Measurements from ENCODE around the gene VSTM5. TPM values are rescaled to one million over a fixed set of nuclear protein-coding genes. Genes with fewer than 3 reads are reported as not detected.
"Not testable (repeated sequence)": the region's sequence is repeated elsewhere in the genome, so short reads cannot be mapped to it uniquely, and the experiment has no call there.

The VSTM5 gene
- total RNA-seq, 1 experiment from 2014 or later, result 0.35 TPM

GRCh38 chr11:93869830-93870229 lies 19.4 kb upstream of the VSTM5 start (continued):
- TF ChIP-seq ZNF138 (CRISPR knock-in tag; conservative IDR thresholded peaks at IDR 0.05) (no peak), ATF6 (CRISPR knock-in tag; IDR thresholded peaks at IDR 0.05) (no peak), NR3C1 (CRISPR knock-in tag; conservative IDR thresholded peaks at IDR 0.05; ENCODE audit: low read depth) (no peak), SP1 (CRISPR knock-in tag; conservative IDR thresholded peaks at IDR 0.05) (no peak), MXD4 (CRISPR knock-in tag; IDR thresholded peaks at IDR 0.05; ENCODE audit: borderline replicate concordance) (no peak), USF1 (CRISPR knock-in tag; IDR thresholded peaks at IDR 0.05) (no peak), ERG (CRISPR knock-in tag; IDR thresholded peaks at IDR 0.05) (no peak), RORB (CRISPR knock-in tag; IDR thresholded peaks at IDR 0.05) (no peak), SOX15 (CRISPR knock-in tag; IDR thresholded peaks at IDR 0.05) (no peak)

GRCh38 chr11:93868404-93868803 lies 18.0 kb upstream of the VSTM5 start:
- H3K4me1 Mint-ChIP-seq; DNase-seq (ENCODE audit: low spot score); POLR2A ChIA-PET; H3K27me3 Mint-ChIP-seq (ENCODE audit: low read depth); H3K4me3 Mint-ChIP-seq; H3K27ac Mint-ChIP-seq; ATAC-seq: not testable (repeated sequence)
- peaks cover 14% of the 10 kb centered on the region for H3K36me3 Mint-ChIP-seq
- TF ChIP-seq, protein P1, sequence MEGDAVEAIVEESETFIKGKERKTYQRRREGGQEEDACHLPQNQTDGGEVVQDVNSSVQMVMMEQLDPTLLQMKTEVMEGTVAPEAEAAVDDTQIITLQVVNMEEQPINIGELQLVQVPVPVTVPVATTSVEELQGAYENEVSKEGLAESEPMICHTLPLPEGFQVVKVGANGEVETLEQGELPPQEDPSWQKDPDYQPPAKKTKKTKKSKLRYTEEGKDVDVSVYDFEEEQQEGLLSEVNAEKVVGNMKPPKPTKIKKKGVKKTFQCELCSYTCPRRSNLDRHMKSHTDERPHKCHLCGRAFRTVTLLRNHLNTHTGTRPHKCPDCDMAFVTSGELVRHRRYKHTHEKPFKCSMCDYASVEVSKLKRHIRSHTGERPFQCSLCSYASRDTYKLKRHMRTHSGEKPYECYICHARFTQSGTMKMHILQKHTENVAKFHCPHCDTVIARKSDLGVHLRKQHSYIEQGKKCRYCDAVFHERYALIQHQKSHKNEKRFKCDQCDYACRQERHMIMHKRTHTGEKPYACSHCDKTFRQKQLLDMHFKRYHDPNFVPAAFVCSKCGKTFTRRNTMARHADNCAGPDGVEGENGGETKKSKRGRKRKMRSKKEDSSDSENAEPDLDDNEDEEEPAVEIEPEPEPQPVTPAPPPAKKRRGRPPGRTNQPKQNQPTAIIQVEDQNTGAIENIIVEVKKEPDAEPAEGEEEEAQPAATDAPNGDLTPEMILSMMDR (IDR thresholded peaks at IDR 0.05), result peak; percentile 62; the same call in 1 of the 2 replicates
- CTCF ChIA-PET, result interaction anchor here (2.4 kb wide), 1 partner anchor 27 kb away, joined by 7 read pairs; no protein-coding TSS in a partner anchor
- H3K9me3 Mint-ChIP-seq, result peaks cover 29% of the 10 kb centered on the region

DNA sequence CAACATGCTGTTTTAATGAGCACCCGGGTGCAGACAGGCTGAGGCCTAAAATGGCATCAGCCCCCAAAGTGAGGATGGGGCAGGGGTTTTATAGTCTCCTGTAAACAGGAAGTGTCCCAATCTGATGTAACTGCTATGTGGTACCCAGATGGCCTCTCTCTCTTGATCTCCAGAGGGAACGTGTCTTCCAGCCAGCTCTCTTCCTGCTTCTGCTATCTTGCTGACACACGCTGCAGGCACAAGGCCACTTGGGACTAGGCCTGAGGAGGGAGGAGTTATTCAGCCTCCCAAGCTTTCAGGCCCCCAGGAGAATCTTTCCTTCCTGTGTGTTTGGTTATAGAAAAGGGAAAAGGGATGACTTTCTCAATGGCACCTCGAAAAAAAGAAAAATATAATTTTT lies 11.4 kb upstream of the VSTM5 start:
- no peaks in the 10 kb centered on the region for H3K36me3 Mint-ChIP-seq

GRCh38 chr11:93858121-93858775 lies 7.8 kb upstream of the VSTM5 start:
- ChIA-PET CTCF (no interaction called here), POLR2A (no interaction called here)
- ATAC-seq (no peak), DNase-seq (ENCODE audit: low spot score) (no peak)
- no peaks in the 10 kb centered on the region; the same call in 1 of the 2 replicates for H3K27me3 Mint-ChIP-seq (ENCODE audit: low read depth)
- TF ChIP-seq FOXJ3 (CRISPR knock-in tag; IDR thresholded peaks at IDR 0.05; ENCODE audit: borderline replicate concordance), result no peak
- no peak for TF ChIP-seq MYBL2 (CRISPR knock-in tag; IDR thresholded peaks at IDR 0.05)
- no peak for TF ChIP-seq ZNF121 (CRISPR knock-in tag; IDR thresholded peaks at IDR 0.05)
- no peak for TF ChIP-seq ELF4 (CRISPR knock-in tag; IDR thresholded peaks at IDR 0.05; ENCODE audit: low read depth)
- no peak for TF ChIP-seq ERG (CRISPR knock-in tag; IDR thresholded peaks at IDR 0.05)
- no peak overlapping the region for H3K4me3 Mint-ChIP-seq
- peaks cover 50% of the 10 kb centered on the region for H3K4me1 Mint-ChIP-seq
- H3K27ac Mint-ChIP-seq, result no peak overlapping the region
- no peaks in the 10 kb centered on the region for H3K36me3 Mint-ChIP-seq
- H3K9me3 Mint-ChIP-seq, result no peaks in the 10 kb centered on the region

More for the DNA sequence above, 11.4 kb upstream of the VSTM5 start:
- DNase-seq (ENCODE audit: low spot score), result no peak
- peak; percentile 41 for ATAC-seq
- H3K9me3 Mint-ChIP-seq, result no peaks in the 10 kb centered on the region
- peaks cover 30% of the 10 kb centered on the region for H3K4me1 Mint-ChIP-seq
- H3K27me3 Mint-ChIP-seq (ENCODE audit: low read depth), result no peaks in the 10 kb centered on the region; the same call in 1 of the 2 replicates
- TF ChIP-seq TCF7 (CRISPR knock-in tag; IDR thresholded peaks at IDR 0.05; ENCODE audit: low read depth), result no peak
- no peak overlapping the region for H3K4me3 Mint-ChIP-seq
- H3K27ac Mint-ChIP-seq, result no peak overlapping the region
- ChIA-PET POLR2A (no interaction called here), CTCF (no interaction called here)

Measured in WTC11 (cell line).